Colonic mucosa (tissue), 4 donors: ENCODE measurements around the gene TBC1D22A. TPM values are rescaled to one million over a fixed set of nuclear protein-coding genes. Genes with fewer than 3 reads are reported as not detected.

Source experiments
- DNase-seq: peaks from one replicate; pipeline ENCODE4 v3.0.0-alpha.2; 2020
- H3K27ac ChIP-seq: fragments of 200-600 bp; one replicate; pipeline ENCODE4 v1.8.0; 2021
- H3K27me3 ChIP-seq: fragments of 200-600 bp; one replicate; pipeline ENCODE4 v1.8.0; 2021
- H3K36me3 ChIP-seq: fragments of 200-600 bp; one replicate; pipeline ENCODE4 v1.8.0; 2021
- H3K4me1 ChIP-seq: fragments of 200-600 bp; one replicate; pipeline ENCODE4 v1.8.0; 2021; ENCODE audit warnings: mild to moderate bottlenecking
- H3K4me3 ChIP-seq: fragments of 200-600 bp; one replicate; pipeline ENCODE4 v1.8.0; 2021
- H3K9ac ChIP-seq, 2 donors: one replicate each; pipeline ENCODE4 v1.7.0; 2013; ENCODE audit warnings: control low read depth in 2 of 2, low read depth in 2 of 2, low read length in 2 of 2
- H3K9me3 ChIP-seq: fragments of 200-600 bp; one replicate; pipeline ENCODE4 v1.8.0; 2021
- CTCF ChIP-seq: fragments of 200-600 bp; IDR thresholded peaks from one replicate; pipeline ENCODE4 v1.8.0; 2022; ENCODE audit warnings: antibody characterized with exemption, mild to moderate bottlenecking
- intact Hi-C: fragments of 100-400 bp; cut with DNase I; formaldehyde crosslinking; loops from one replicate; pipeline ENCODE4 v1.14.1; 2022
- total RNA-seq, 2 donors: library from RNA; stranded (reverse); fragmentation: NEBNext Ultra II Directional in 1 of 2; extraction: Animal tissue kit (Norgen Biotek cat#: 25700) in 1 of 2; gene quantifications; one replicate each; pipeline ENCODE4 v1.2.1, GENCODE V29; 2021
- donor health status: healthy.
- donor health status: DM: no; HTN: no; CAD: no.
- donor health status: DM: no; HTN: no; CAD: no.

Gene TBC1D22A
- total RNA-seq, 2 donors from 2014 or later: 34.2 to 36.4 TPM

- Histone ChIP-seq H3K4me3 (no peak overlapping the region), H3K27ac (no peak overlapping the region), H3K36me3 (no peaks in the 10 kb centered on the region), H3K9me3 (no peaks in the 10 kb centered on the region), H3K9ac (no peak overlapping the region), H3K4me1 (no peaks in the 10 kb centered on the region), H3K27me3 (no peaks in the 10 kb centered on the region)
- intact Hi-C loops: no loop called here
- no peak for TF ChIP-seq CTCF
- DNase-seq: peak; percentile 11
These were observed 441.1 kb downstream of the TBC1D22A start for GRCh38 chr22:47203554-47203991.

- Histone ChIP-seq H3K27ac (no peak overlapping the region), H3K4me1 (no peaks in the 10 kb centered on the region), H3K9me3 (no peaks in the 10 kb centered on the region), H3K4me3 (no peak overlapping the region), H3K9ac (no peak overlapping the region), H3K36me3 (no peaks in the 10 kb centered on the region), H3K27me3 (no peaks in the 10 kb centered on the region)
- no peak for TF ChIP-seq CTCF
- intact Hi-C loops: no loop called here
- peak; percentile 10 for DNase-seq
These were observed 441.8 kb downstream of the TBC1D22A start for GRCh38 chr22:47204002-47204979.

GRCh38 chr22:47205081-47205491, 442.6 kb downstream of the TBC1D22A start:
- H3K36me3 ChIP-seq: no peaks in the 10 kb centered on the region
- no peaks in the 10 kb centered on the region for H3K27me3 ChIP-seq
- TF ChIP-seq CTCF: no peak
- H3K9me3 ChIP-seq: no peaks in the 10 kb centered on the region
- H3K4me1 ChIP-seq: no peaks in the 10 kb centered on the region
- no peak overlapping the region for H3K9ac ChIP-seq
- H3K4me3 ChIP-seq: no peak overlapping the region
- H3K27ac ChIP-seq: no peak overlapping the region
- intact Hi-C loops: no loop called here
- peak; percentile 13 for DNase-seq

GRCh38 chr22:47205554-47205953, 443.1 kb downstream of the TBC1D22A start:
- TF ChIP-seq CTCF: no peak

GRCh38 chr22:47206164-47206563, 443.7 kb downstream of the TBC1D22A start:
- Histone ChIP-seq H3K27ac (no peak overlapping the region), H3K27me3 (no peaks in the 10 kb centered on the region), H3K36me3 (no peaks in the 10 kb centered on the region), H3K4me3 (no peak overlapping the region), H3K4me1 (no peaks in the 10 kb centered on the region), H3K9ac (no peak overlapping the region), H3K9me3 (no peaks in the 10 kb centered on the region)
- no peak for TF ChIP-seq CTCF
- peak; percentile 16 for DNase-seq
- intact Hi-C loops: no loop called here

More at GRCh38 chr22:47205554-47205953, 443.1 kb downstream of the TBC1D22A start:
- no peak overlapping the region for H3K9ac ChIP-seq
- H3K27me3 ChIP-seq: no peaks in the 10 kb centered on the region
- no peaks in the 10 kb centered on the region for H3K4me1 ChIP-seq
- no peak overlapping the region for H3K4me3 ChIP-seq
- no peak for DNase-seq
- H3K27ac ChIP-seq: no peak overlapping the region
- no peaks in the 10 kb centered on the region for H3K36me3 ChIP-seq
- intact Hi-C loops: no loop called here
- H3K9me3 ChIP-seq: no peaks in the 10 kb centered on the region
